Tongue (tissue), 2 donors: Measurements from ENCODE around the gene ALOX5AP. TPM values are rescaled to one million over a fixed set of nuclear protein-coding genes. Genes with fewer than 3 reads are reported as not detected.
A peak's percentile ranks its signal among the peaks of the same experiment; 100 is the strongest.

ENCODE experiments used
- DNase-seq: peaks from one replicate; pipeline ENCODE4 v3.0.0-alpha.2; 2015
- total RNA-seq: library from RNA; depleted of rRNA; stranded (reverse); fragments of >200 nt; gene quantifications from one replicate; pipeline ENCODE4 v1.2.3, GENCODE V29; 2014

Gene ALOX5AP
- total RNA-seq, 1 donor from 2014 or later = 0.72 TPM

DNA sequence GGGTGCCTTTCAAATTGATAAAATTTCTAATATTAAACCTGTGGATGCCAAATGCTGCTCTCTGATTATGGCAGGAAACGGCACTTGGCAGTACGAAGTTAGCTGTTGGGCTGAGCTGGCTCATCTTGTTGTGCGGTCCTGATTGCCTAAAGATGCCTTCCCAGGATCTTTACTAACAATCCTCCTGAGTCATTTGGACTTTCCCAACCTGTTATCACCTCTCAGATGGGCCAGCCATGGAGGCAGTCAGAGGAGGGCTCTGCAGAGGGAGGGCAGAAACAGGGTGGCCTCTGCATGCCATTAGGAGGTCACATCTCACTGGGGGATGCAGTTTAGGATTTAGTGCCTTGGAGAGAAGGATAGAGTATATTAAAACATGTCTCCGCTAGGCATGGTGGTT is 27.3 kb downstream of the ALOX5AP start:
- no peak for DNase-seq

DNA sequence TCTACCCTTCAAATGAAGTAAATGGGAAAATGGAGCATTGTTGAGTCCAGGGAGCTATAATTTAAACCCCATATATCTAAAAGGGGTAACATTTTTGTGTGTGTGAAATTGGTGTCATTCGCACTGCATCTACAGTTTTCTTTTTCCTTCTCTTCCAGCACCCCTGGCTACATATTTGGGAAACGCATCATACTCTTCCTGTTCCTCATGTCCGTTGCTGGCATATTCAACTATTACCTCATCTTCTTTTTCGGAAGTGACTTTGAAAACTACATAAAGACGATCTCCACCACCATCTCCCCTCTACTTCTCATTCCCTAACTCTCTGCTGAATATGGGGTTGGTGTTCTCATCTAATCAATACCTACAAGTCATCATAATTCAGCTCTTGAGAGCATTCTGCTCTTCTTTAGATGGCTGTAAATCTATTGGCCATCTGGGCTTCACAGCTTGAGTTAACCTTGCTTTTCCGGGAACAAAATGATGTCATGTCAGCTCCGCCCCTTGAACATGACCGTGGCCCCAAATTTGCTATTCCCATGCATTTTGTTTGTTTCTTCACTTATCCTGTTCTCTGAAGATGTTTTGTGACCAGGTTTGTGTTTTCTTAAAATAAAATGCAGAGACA is 28.6 kb downstream of the ALOX5AP start:
- no peak for DNase-seq

DNA sequence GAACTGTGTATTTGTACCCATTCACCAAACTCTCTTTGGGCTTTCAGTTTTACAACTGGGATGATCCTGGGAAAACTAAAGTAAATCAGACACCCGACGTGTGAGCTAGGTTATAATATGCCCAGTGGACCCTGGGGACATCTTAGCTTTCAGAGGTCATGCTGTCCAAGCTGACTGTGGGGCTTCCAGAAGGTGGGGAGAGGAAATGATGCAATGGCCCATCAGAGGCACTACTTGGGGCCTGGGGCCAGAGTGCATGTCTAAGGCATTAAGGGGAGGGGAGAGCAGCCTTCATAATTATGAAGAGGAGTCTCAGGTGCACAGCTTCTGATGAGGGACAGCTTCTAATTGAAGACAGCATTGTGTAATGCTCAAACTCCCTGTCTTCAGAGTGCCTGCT is 30.9 kb downstream of the ALOX5AP start:
- no peak for DNase-seq

GRCh38 chr13:30770929-30771328 is 35.6 kb downstream of the ALOX5AP start:
- DNase-seq = no peak

- DNase-seq = no peak
These were observed 38.2 kb downstream of the ALOX5AP start for GRCh38 chr13:30773561-30773960.

- no peak for DNase-seq
These were observed 38.9 kb downstream of the ALOX5AP start for GRCh38 chr13:30774214-30774730.

DNA sequence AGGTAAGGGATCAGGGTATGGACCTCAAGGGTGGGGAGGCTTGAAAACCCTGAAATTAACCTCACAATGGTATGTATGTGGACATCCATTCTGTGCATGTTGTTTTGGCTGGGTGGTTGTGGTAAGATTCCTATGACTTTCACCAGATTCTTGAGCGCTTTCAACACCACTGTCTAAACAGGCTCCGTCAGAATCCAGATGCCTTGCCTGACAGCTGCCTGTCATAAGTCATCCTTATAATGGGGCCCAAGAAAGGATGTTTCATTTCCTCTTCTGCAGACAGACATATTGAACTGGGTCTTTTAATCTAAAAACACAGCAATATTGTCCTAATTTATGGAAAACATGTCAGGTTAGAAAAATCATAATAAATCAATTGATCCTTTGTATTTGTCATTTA is 41.3 kb downstream of the ALOX5AP start:
- DNase-seq = no peak

GRCh38 chr13:30779016-30779415 is 43.7 kb downstream of the ALOX5AP start:
- DNase-seq = no peak

GRCh38 chr13:30779608-30780007 is 44.3 kb downstream of the ALOX5AP start:
- no peak for DNase-seq

- no peak for DNase-seq
These were observed 45.1 kb downstream of the ALOX5AP start for GRCh38 chr13:30780338-30780981.

GRCh38 chr13:30785191-30785850 is 50.0 kb downstream of the ALOX5AP start:
- no peak for DNase-seq

- no peak for DNase-seq
These were observed 51.3 kb downstream of the ALOX5AP start for GRCh38 chr13:30786648-30787047.

- DNase-seq = no peak
These were observed 52.6 kb downstream of the ALOX5AP start for GRCh38 chr13:30787738-30788525.

DNA sequence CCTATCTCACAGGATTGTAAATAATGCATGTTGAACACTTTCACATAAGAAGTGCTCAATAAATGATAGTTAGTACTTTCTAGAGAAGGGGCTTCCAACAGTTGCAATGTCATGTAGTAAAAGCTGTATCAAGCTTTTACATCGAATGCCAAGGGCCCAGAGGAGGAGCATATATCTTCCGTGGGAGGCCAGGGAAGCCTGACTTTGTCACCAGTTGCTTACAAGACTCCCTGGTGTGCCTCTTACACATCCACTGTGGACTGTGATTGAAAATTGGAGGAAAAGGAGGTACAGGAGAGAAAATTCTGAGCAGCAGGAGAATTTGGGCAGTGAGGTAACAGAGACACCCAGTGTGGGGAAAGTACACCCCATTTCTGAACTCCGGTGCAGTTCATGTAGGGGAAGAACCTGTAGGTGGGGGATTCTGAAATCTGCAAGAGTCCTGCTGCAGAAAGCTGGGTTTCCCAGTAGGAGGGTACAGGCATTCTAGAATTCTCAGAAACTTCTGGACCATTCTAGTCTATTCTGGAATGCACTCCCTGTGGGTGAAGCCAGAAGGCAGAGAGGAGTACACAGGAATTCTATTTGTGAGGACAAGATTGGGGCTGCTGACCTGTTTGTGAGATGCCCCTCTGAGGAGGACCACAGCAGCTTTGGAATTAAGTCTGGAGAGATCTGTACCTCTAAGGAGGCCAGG is 54.0 kb downstream of the ALOX5AP start:
- DNase-seq = no peak

GRCh38 chr13:30790592-30790991 is 55.2 kb downstream of the ALOX5AP start:
- no peak for DNase-seq

DNA sequence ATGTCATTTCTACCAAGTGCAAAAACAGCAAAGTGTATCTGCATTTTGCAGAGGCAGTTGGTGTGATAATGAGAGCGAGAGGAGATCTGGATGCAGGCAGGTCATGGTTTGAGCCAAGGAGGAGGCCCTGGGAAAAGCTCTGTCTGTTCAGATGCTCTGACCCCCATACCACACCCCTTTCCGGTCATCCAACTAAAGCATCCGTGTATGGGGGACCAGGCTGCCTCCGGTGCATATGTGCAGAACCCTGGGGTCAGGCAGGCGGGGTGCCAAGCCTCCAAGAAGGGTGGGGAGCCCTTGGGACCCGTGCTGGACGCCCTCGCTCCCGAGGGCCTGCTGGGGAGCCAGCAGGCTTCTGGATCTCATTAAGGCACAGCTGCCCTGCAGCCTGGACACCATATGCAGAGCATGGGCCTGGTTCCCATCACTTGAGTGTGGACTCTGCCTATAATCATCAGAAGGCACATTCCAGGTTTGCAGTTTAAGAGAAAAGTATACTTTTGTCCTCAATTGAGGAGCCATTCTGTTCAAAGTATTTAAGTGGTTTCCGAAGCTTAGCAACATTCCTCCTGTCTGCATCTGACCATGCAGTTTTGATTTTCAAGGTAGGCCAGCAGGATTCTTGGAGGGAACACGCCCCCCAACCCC is 56.1 kb downstream of the ALOX5AP start:
- peak; percentile 82 for DNase-seq

DNA sequence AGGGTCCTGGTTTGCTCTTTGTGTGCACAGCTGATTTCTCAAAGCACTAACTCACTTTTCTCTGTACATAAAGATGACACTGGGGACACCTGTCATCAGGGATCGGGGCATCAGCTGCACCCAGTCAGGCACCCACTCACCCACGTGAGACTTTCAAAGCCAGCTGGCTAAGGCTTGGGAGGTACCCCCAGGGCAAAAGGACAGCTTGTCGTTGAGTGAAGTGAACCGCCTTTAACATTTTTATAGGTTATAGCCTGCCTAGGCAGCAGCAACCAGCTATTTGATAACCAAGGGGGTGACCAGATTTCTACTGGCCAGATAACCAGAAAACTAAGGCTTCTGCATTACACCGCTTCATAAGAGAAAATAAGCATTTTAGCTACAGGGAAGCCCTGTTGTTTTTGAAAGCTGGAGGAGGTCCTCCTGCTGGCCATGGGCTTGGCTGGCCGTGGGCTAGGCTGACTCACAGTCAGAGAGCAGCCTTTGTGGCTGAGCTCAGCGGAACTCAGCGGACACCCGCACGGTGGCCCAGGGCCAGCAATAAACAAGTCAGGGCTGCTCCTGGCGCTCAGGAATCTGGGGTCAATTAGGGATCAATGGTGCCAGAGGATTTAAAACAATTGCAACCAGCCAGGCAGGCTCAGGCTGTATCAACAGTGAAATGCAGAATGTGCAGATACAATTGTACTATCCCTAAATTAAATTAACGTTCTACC is 57.1 kb downstream of the ALOX5AP start:
- peak; percentile 71 for DNase-seq

GRCh38 chr13:30796132-30796572 is 60.8 kb downstream of the ALOX5AP start:
- no peak for DNase-seq

DNA sequence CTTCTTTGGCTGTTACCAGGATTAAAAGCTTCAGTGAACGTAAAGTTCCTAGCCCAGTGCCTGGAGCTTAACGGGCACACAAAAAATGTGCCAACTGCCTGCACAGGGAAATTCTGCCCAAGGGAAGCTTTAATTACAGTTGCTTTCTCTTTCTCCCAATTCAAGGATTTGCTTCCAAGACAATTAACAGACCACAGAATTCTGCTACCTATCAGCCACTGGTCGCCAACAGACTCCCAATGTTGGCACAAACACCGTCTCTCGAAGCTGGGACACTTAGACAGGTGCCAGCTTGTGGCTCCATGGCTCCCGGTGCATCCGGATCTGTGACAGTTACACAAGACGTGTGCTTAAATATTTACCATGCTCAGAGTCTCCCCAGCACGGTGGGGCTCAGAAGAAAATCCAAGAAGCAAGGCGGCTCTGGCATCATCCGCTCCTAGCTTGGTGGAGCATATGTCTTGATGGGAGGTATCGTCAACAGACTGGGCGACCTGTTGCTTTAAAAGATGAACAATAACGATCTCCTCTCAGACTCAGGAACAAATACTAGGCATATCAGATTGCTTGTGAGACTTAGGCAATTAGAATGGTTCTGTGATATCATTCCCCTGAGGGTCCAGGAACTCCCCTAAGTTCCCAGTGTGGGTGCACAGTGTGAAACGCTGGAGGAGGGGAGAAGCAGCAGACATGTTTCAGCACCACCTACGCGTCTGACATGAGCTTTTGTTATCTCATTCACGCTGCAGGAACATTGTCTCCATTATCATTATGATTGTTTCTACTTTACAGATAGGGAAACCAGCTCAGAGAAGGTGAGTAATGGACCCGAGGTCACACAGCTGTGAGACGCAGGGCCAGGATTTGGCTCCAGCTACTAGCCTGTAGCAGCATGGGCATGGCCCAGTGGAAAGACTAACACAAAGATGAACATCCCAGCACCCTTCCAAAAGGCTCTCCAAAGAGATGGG is 61.6 kb downstream of the ALOX5AP start:
- peak; percentile 35 for DNase-seq
